ENCODE results near the gene BET1. TPM values are rescaled to one million over a fixed set of nuclear protein-coding genes. Genes with fewer than 3 reads are reported as not detected.

BET1 gene
- total RNA-seq, 1 experiment from 2014 or later = 14.3 TPM

- ATAC-seq (no peak), DNase-seq (ENCODE audit: low read depth, low spot score) (no peak)
- ChIA-PET POLR2A (no interaction called here), CTCF (no interaction called here)
- in situ Hi-C loops (cut with HindIII; ENCODE audit: low pct_unique_long_range_greater_than_20kb, low sequenced_read_pairs) = no loop called here
- H3K27ac ChIP-seq (ENCODE audit: low read length) = no peak overlapping the region
- H3K4me3 ChIP-seq (ENCODE audit: low read depth in 2 of 2, low read length in 2 of 2) = no peak overlapping the region
- TF ChIP-seq REST (IDR thresholded peaks at IDR 0.05; ENCODE audit: insufficient read depth in 1 of 2, low read depth in 2 of 2, low read length in 1 of 2) (no peak), SIN3A (IDR thresholded peaks at IDR 0.05; ENCODE audit: borderline replicate concordance, insufficient read depth, low read depth, low read length) (no peak), CTCF (IDR thresholded peaks at IDR 0.05) (no peak), TCF7L2 (IDR thresholded peaks at IDR 0.05; ENCODE audit: low read depth, low read length) (no peak), POLR2AphosphoS5 (IDR thresholded peaks at IDR 0.05; ENCODE audit: low read depth, low read length) (no peak)
- intact Hi-C loops (cut with micrococcal nuclease; ENCODE audit: unreplicated experiment) = no loop called here
- BruUV-seq (replicated peaks) = no TSS peak
- no peaks in the 10 kb centered on the region for H3K27me3 ChIP-seq (ENCODE audit: control insufficient read depth, insufficient read depth, low read length)
- H3K4me1 ChIP-seq (ENCODE audit: control insufficient read depth, insufficient read depth, low read length) = no peaks in the 10 kb centered on the region
- peaks cover 6% of the 10 kb centered on the region for H3K36me3 ChIP-seq (ENCODE audit: control insufficient read depth, insufficient read depth, low read length)
- H3K9me3 ChIP-seq (ENCODE audit: control insufficient read depth, insufficient read depth, low read depth, low read length) = no peaks in the 10 kb centered on the region
Measured at GRCh38 chr7:93992421-93993110, 11.6 kb downstream of the BET1 start.

- DNase-seq (ENCODE audit: low read depth, low spot score) (no peak), ATAC-seq (no peak)
- no peak overlapping the region for H3K27ac ChIP-seq (ENCODE audit: low read length)
- intact Hi-C loops (cut with micrococcal nuclease; ENCODE audit: unreplicated experiment) = no loop called here
- no peaks in the 10 kb centered on the region for H3K27me3 ChIP-seq (ENCODE audit: control insufficient read depth, insufficient read depth, low read length)
- BruUV-seq (replicated peaks) = no TSS peak
- CTCF ChIA-PET = no interaction called here
- H3K4me1 ChIP-seq (ENCODE audit: control insufficient read depth, insufficient read depth, low read length) = no peaks in the 10 kb centered on the region
- H3K36me3 ChIP-seq (ENCODE audit: control insufficient read depth, insufficient read depth, low read length) = no peaks in the 10 kb centered on the region
- no peak overlapping the region for H3K4me3 ChIP-seq (ENCODE audit: low read depth in 2 of 2, low read length in 2 of 2)
- POLR2A ChIA-PET = no interaction called here
- in situ Hi-C loops (cut with HindIII; ENCODE audit: low pct_unique_long_range_greater_than_20kb, low sequenced_read_pairs) = no loop called here
- no peaks in the 10 kb centered on the region for H3K9me3 ChIP-seq (ENCODE audit: control insufficient read depth, insufficient read depth, low read depth, low read length)
- TF ChIP-seq POLR2AphosphoS5 (IDR thresholded peaks at IDR 0.05; ENCODE audit: low read depth, low read length) (no peak), TCF7L2 (IDR thresholded peaks at IDR 0.05; ENCODE audit: low read depth, low read length) (no peak), SIN3A (IDR thresholded peaks at IDR 0.05; ENCODE audit: borderline replicate concordance, insufficient read depth, low read depth, low read length) (no peak), REST (IDR thresholded peaks at IDR 0.05; ENCODE audit: insufficient read depth in 1 of 2, low read depth in 2 of 2, low read length in 1 of 2) (no peak), CTCF (IDR thresholded peaks at IDR 0.05) (no peak)
Measured at GRCh38 chr7:93987297-93987696, 16.9 kb downstream of the BET1 start.
